HUES64 (cell line): ENCODE data around the gene AKAP1.

Experiments used
- H3K27ac ChIP-seq: 2 replicates; pipeline ENCODE4 v1.7.0; 2013; ENCODE audit warnings: low read depth, low read length, inconsistent platforms
- H3K27me3 ChIP-seq: 2 replicates; pipeline ENCODE4 v1.6.1; 2013; ENCODE audit warnings: mild to moderate bottlenecking, low read length; ENCODE audit not compliant: insufficient read depth
- H3K36me3 ChIP-seq: 2 replicates; pipeline ENCODE4 v1.6.1; 2013; ENCODE audit warnings: mild to moderate bottlenecking, low read length; ENCODE audit not compliant: insufficient read depth
- H3K4me1 ChIP-seq: 2 replicates; pipeline ENCODE4 v1.6.1; 2013; ENCODE audit warnings: mild to moderate bottlenecking, low read length, moderate library complexity; ENCODE audit not compliant: insufficient read depth
- H3K4me3 ChIP-seq: 2 replicates; pipeline ENCODE4 v1.5.1; 2013; ENCODE audit warnings: mild to moderate bottlenecking, low read length, moderate library complexity
- H3K9ac ChIP-seq: 2 replicates; pipeline ENCODE4 v1.6.1; 2013; ENCODE audit warnings: mild to moderate bottlenecking, low read depth, low read length
- H3K9me3 ChIP-seq: 2 replicates; pipeline ENCODE4 v1.6.1; 2013; ENCODE audit warnings: low read depth, low read length; ENCODE audit not compliant: insufficient read depth
- WGBS: fragments of 150-250, 120-280 bp; methylation state at CpG from one replicate; pipeline ENCODE4 v1.1.7; 2013; ENCODE audit warnings: missing lambda C conversion rate; 5-methylcytosine and 5-hydroxymethylcytosine counted together

AKAP1 gene

GRCh38 chr17:57050306-57050705 is 34.7 kb upstream of the AKAP1 start:
- 88% methylated on average over 5 of the region's 5 CpGs for WGBS

GRCh38 chr17:57051886-57052361 is 33.1 kb upstream of the AKAP1 start:
- Histone ChIP-seq H3K27me3 (no peaks in the 10 kb centered on the region), H3K4me3 (no peak overlapping the region), H3K27ac (no peak overlapping the region), H3K36me3 (no peaks in the 10 kb centered on the region), H3K4me1 (0 out of 2 replicates have a peak, but pooled peaks cover 7% of the 10 kb centered on the region), H3K9me3 (no peaks in the 10 kb centered on the region), H3K9ac (no peak overlapping the region)
- 88% methylated on average over 5 of the region's 5 CpGs for WGBS

More at GRCh38 chr17:57050306-57050705, 34.7 kb upstream of the AKAP1 start:
- H3K27ac ChIP-seq: no peak overlapping the region
- no peak overlapping the region for H3K4me3 ChIP-seq
- no peaks in the 10 kb centered on the region for H3K9me3 ChIP-seq
- H3K27me3 ChIP-seq: no peaks in the 10 kb centered on the region
- 0 out of 2 replicates have a peak, but pooled peaks cover 7% of the 10 kb centered on the region for H3K4me1 ChIP-seq
- H3K36me3 ChIP-seq: no peaks in the 10 kb centered on the region
- no peak overlapping the region for H3K9ac ChIP-seq

GRCh38 chr17:57062865-57063264 is 22.2 kb upstream of the AKAP1 start:
- Histone ChIP-seq H3K27ac (no peak overlapping the region), H3K9ac (no peak overlapping the region), H3K9me3 (no peaks in the 10 kb centered on the region), H3K27me3 (no peaks in the 10 kb centered on the region), H3K4me3 (no peak overlapping the region), H3K36me3 (no peaks in the 10 kb centered on the region), H3K4me1 (peaks cover 5% of the 10 kb centered on the region)
- WGBS: 88% methylated on average over 2 of the region's 2 CpGs

- H3K36me3 ChIP-seq: no peaks in the 10 kb centered on the region
- no peaks in the 10 kb centered on the region for H3K9me3 ChIP-seq
- H3K27me3 ChIP-seq: no peaks in the 10 kb centered on the region
- H3K27ac ChIP-seq: no peak overlapping the region
- H3K9ac ChIP-seq: no peak overlapping the region
- H3K4me1 ChIP-seq: peaks cover 17% of the 10 kb centered on the region
- H3K4me3 ChIP-seq: no peak overlapping the region
- WGBS: 90% methylated on average over 4 of the region's 4 CpGs
Measured at GRCh38 chr17:57067162-57067561, 17.9 kb upstream of the AKAP1 start.

- no peak overlapping the region for H3K27ac ChIP-seq
- no peaks in the 10 kb centered on the region for H3K27me3 ChIP-seq
- H3K9me3 ChIP-seq: no peaks in the 10 kb centered on the region
- H3K9ac ChIP-seq: no peak overlapping the region
- 100% methylated on average over 1 of the region's 1 CpG for WGBS
- H3K36me3 ChIP-seq: no peaks in the 10 kb centered on the region
- no peak overlapping the region for H3K4me3 ChIP-seq
- peaks cover 23% of the 10 kb centered on the region for H3K4me1 ChIP-seq
Measured at GRCh38 chr17:57067781-57068180, 17.3 kb upstream of the AKAP1 start.

- no peaks in the 10 kb centered on the region for H3K9me3 ChIP-seq
- 40% methylated on average over 1 of the region's 4 CpGs for WGBS
- peaks cover 27% of the 10 kb centered on the region for H3K4me1 ChIP-seq
- no peak overlapping the region for H3K9ac ChIP-seq
- H3K27ac ChIP-seq: no peak overlapping the region
- H3K27me3 ChIP-seq: no peaks in the 10 kb centered on the region
- no peaks in the 10 kb centered on the region for H3K36me3 ChIP-seq
- no peak overlapping the region for H3K4me3 ChIP-seq
Measured at GRCh38 chr17:57068222-57068658, 16.8 kb upstream of the AKAP1 start.

- H3K27ac ChIP-seq: no peak overlapping the region
- no peak overlapping the region for H3K4me3 ChIP-seq
- H3K9me3 ChIP-seq: no peaks in the 10 kb centered on the region
- WGBS: 95% methylated on average over 2 of the region's 2 CpGs
- H3K9ac ChIP-seq: no peak overlapping the region
- H3K36me3 ChIP-seq: no peaks in the 10 kb centered on the region
- peaks cover 31% of the 10 kb centered on the region for H3K4me1 ChIP-seq
- H3K27me3 ChIP-seq: no peaks in the 10 kb centered on the region
Measured at GRCh38 chr17:57068707-57069106, 16.3 kb upstream of the AKAP1 start.

GRCh38 chr17:57071991-57072944 is 12.8 kb upstream of the AKAP1 start:
- H3K27me3 ChIP-seq: no peaks in the 10 kb centered on the region
- H3K9me3 ChIP-seq: no peaks in the 10 kb centered on the region
- no peak overlapping the region for H3K9ac ChIP-seq
- H3K4me3 ChIP-seq: no peak overlapping the region
- WGBS: 38% methylated on average over 5 of the region's 5 CpGs
- H3K27ac ChIP-seq: peak overlapping the region; percentile 69; the same call in 1 of the 2 replicates
- H3K36me3 ChIP-seq: no peaks in the 10 kb centered on the region
- peaks cover 33% of the 10 kb centered on the region for H3K4me1 ChIP-seq

GRCh38 chr17:57073626-57074025 is 11.4 kb upstream of the AKAP1 start:
- peaks cover 23% of the 10 kb centered on the region for H3K4me1 ChIP-seq
- WGBS: 88% methylated on average over 2 of the region's 2 CpGs
- H3K9ac ChIP-seq: no peak overlapping the region
- no peak overlapping the region for H3K4me3 ChIP-seq
- no peaks in the 10 kb centered on the region for H3K36me3 ChIP-seq
- no peak overlapping the region for H3K27ac ChIP-seq
- H3K9me3 ChIP-seq: no peaks in the 10 kb centered on the region
- no peaks in the 10 kb centered on the region for H3K27me3 ChIP-seq

GRCh38 chr17:57075193-57075592 is 9.9 kb upstream of the AKAP1 start:
- Histone ChIP-seq H3K9ac (no peak overlapping the region), H3K27me3 (no peaks in the 10 kb centered on the region), H3K4me1 (peaks cover 23% of the 10 kb centered on the region), H3K36me3 (no peaks in the 10 kb centered on the region), H3K9me3 (no peaks in the 10 kb centered on the region), H3K4me3 (no peak overlapping the region), H3K27ac (no peak overlapping the region)
- 95% methylated on average over 3 of the region's 3 CpGs for WGBS

GRCh38 chr17:57075785-57076184 is 9.3 kb upstream of the AKAP1 start:
- H3K9me3 ChIP-seq: no peaks in the 10 kb centered on the region
- no peak overlapping the region for H3K9ac ChIP-seq
- 87% methylated on average over 3 of the region's 3 CpGs for WGBS
- no peaks in the 10 kb centered on the region for H3K27me3 ChIP-seq
- peaks cover 23% of the 10 kb centered on the region for H3K4me1 ChIP-seq
- H3K36me3 ChIP-seq: no peaks in the 10 kb centered on the region
- no peak overlapping the region for H3K27ac ChIP-seq
- no peak overlapping the region for H3K4me3 ChIP-seq
